Activated naive CD8-positive, alpha-beta T cell (primary cell): ENCODE results near the gene CCL17.
"Not testable (repeated sequence)": the region's sequence is repeated elsewhere in the genome, so short reads cannot be mapped to it uniquely, and the experiment has no call there.

Source experiments
- H3K27ac Mint-ChIP-seq: one replicate; pipeline ENCODE4 v1.8.0; 2021; ENCODE audit warnings: mixed read lengths
- H3K27me3 Mint-ChIP-seq: one replicate; pipeline ENCODE4 v1.8.0; 2021; ENCODE audit warnings: mixed read lengths
- H3K36me3 Mint-ChIP-seq: one replicate; pipeline ENCODE4 v1.8.0; 2021; ENCODE audit warnings: mixed read lengths
- H3K4me1 Mint-ChIP-seq: one replicate; pipeline ENCODE4 v1.8.0; 2021; ENCODE audit warnings: low read depth, mixed read lengths
- H3K4me3 Mint-ChIP-seq: one replicate; pipeline ENCODE4 v1.8.0; 2021; ENCODE audit warnings: mild to moderate bottlenecking, mixed read lengths
- H3K9me3 Mint-ChIP-seq: one replicate; pipeline ENCODE4 v1.8.0; 2021; ENCODE audit warnings: low read depth, mixed read lengths

The CCL17 gene

GRCh38 chr16:57373117-57373947, 31.2 kb upstream of the CCL17 start:
- Mint-ChIP-seq H3K27me3 (no peaks in the 10 kb centered on the region), H3K36me3 (no peaks in the 10 kb centered on the region)

GRCh38 chr16:57374067-57374534, 30.5 kb upstream of the CCL17 start:
- no peaks in the 10 kb centered on the region for H3K27me3 Mint-ChIP-seq
- no peaks in the 10 kb centered on the region for H3K36me3 Mint-ChIP-seq
- H3K27ac Mint-ChIP-seq, result no peak overlapping the region
- peaks cover 14% of the 10 kb centered on the region for H3K4me1 Mint-ChIP-seq
- H3K9me3 Mint-ChIP-seq, result no peaks in the 10 kb centered on the region
- no peak overlapping the region for H3K4me3 Mint-ChIP-seq

More at GRCh38 chr16:57373117-57373947, 31.2 kb upstream of the CCL17 start:
- no peak overlapping the region for H3K4me3 Mint-ChIP-seq
- peaks cover 14% of the 10 kb centered on the region for H3K4me1 Mint-ChIP-seq
- H3K27ac Mint-ChIP-seq, result no peak overlapping the region
- H3K9me3 Mint-ChIP-seq, result no peaks in the 10 kb centered on the region

GRCh38 chr16:57374925-57375465, 29.6 kb upstream of the CCL17 start:
- H3K9me3 Mint-ChIP-seq, H3K4me3 Mint-ChIP-seq, H3K27ac Mint-ChIP-seq, H3K36me3 Mint-ChIP-seq, H3K27me3 Mint-ChIP-seq: not testable (repeated sequence)
- H3K4me1 Mint-ChIP-seq, result peaks cover 14% of the 10 kb centered on the region

GRCh38 chr16:57376313-57376818, 28.2 kb upstream of the CCL17 start:
- Mint-ChIP-seq H3K4me3 (no peak overlapping the region), H3K4me1 (peaks cover 17% of the 10 kb centered on the region), H3K27me3 (no peaks in the 10 kb centered on the region), H3K36me3 (no peaks in the 10 kb centered on the region), H3K9me3 (no peaks in the 10 kb centered on the region), H3K27ac (no peak overlapping the region)

- no peaks in the 10 kb centered on the region for H3K27me3 Mint-ChIP-seq
- no peak overlapping the region for H3K4me3 Mint-ChIP-seq
- H3K4me1 Mint-ChIP-seq, result peaks cover 17% of the 10 kb centered on the region
- H3K9me3 Mint-ChIP-seq, result no peaks in the 10 kb centered on the region
- H3K36me3 Mint-ChIP-seq, result no peaks in the 10 kb centered on the region
- peak overlapping the region; percentile 64 for H3K27ac Mint-ChIP-seq
These were observed 27.3 kb upstream of the CCL17 start for GRCh38 chr16:57377080-57377841.

- H3K4me3 Mint-ChIP-seq, result no peak overlapping the region
- no peak overlapping the region for H3K27ac Mint-ChIP-seq
- H3K4me1 Mint-ChIP-seq, result peaks cover 17% of the 10 kb centered on the region
- no peaks in the 10 kb centered on the region for H3K9me3 Mint-ChIP-seq
- H3K36me3 Mint-ChIP-seq, result no peaks in the 10 kb centered on the region
- H3K27me3 Mint-ChIP-seq, result no peaks in the 10 kb centered on the region
These were observed 25.0 kb upstream of the CCL17 start for GRCh38 chr16:57379579-57379978.

- Mint-ChIP-seq H3K27ac (no peak overlapping the region), H3K4me3 (no peak overlapping the region), H3K9me3 (no peaks in the 10 kb centered on the region), H3K4me1 (peaks cover 17% of the 10 kb centered on the region), H3K36me3 (no peaks in the 10 kb centered on the region), H3K27me3 (no peaks in the 10 kb centered on the region)
These were observed 23.7 kb upstream of the CCL17 start for GRCh38 chr16:57380671-57381462.

GRCh38 chr16:57381791-57382534, 22.6 kb upstream of the CCL17 start:
- Mint-ChIP-seq H3K27me3 (no peaks in the 10 kb centered on the region), H3K4me3 (no peak overlapping the region), H3K9me3 (no peaks in the 10 kb centered on the region), H3K36me3 (no peaks in the 10 kb centered on the region), H3K27ac (no peak overlapping the region), H3K4me1 (peaks cover 13% of the 10 kb centered on the region)

- peaks cover 7% of the 10 kb centered on the region for H3K4me1 Mint-ChIP-seq
- no peaks in the 10 kb centered on the region for H3K36me3 Mint-ChIP-seq
- no peak overlapping the region for H3K27ac Mint-ChIP-seq
- H3K27me3 Mint-ChIP-seq, result no peaks in the 10 kb centered on the region
- no peaks in the 10 kb centered on the region for H3K9me3 Mint-ChIP-seq
- H3K4me3 Mint-ChIP-seq, result no peak overlapping the region
These were observed 21.9 kb upstream of the CCL17 start for GRCh38 chr16:57382535-57383275.

GRCh38 chr16:57383276-57384247, 21.0 kb upstream of the CCL17 start:
- H3K36me3 Mint-ChIP-seq, result no peaks in the 10 kb centered on the region
- no peaks in the 10 kb centered on the region for H3K9me3 Mint-ChIP-seq
- no peaks in the 10 kb centered on the region for H3K27me3 Mint-ChIP-seq
- H3K4me3 Mint-ChIP-seq, result no peak overlapping the region
- peaks cover 4% of the 10 kb centered on the region for H3K4me1 Mint-ChIP-seq
- H3K27ac Mint-ChIP-seq, result no peak overlapping the region

GRCh38 chr16:57384248-57385070, 20.1 kb upstream of the CCL17 start:
- Mint-ChIP-seq H3K4me3 (no peak overlapping the region), H3K36me3 (no peaks in the 10 kb centered on the region), H3K27me3 (no peaks in the 10 kb centered on the region), H3K27ac (no peak overlapping the region), H3K4me1 (peaks cover 4% of the 10 kb centered on the region), H3K9me3 (no peaks in the 10 kb centered on the region)

GRCh38 chr16:57385083-57385482, 19.5 kb upstream of the CCL17 start:
- Mint-ChIP-seq H3K4me1 (peaks cover 4% of the 10 kb centered on the region), H3K27me3 (no peaks in the 10 kb centered on the region), H3K9me3 (no peaks in the 10 kb centered on the region), H3K36me3 (no peaks in the 10 kb centered on the region), H3K27ac (no peak overlapping the region), H3K4me3 (no peak overlapping the region)
